ENCODE results near the gene MYRF.

MYRF gene

DNA sequence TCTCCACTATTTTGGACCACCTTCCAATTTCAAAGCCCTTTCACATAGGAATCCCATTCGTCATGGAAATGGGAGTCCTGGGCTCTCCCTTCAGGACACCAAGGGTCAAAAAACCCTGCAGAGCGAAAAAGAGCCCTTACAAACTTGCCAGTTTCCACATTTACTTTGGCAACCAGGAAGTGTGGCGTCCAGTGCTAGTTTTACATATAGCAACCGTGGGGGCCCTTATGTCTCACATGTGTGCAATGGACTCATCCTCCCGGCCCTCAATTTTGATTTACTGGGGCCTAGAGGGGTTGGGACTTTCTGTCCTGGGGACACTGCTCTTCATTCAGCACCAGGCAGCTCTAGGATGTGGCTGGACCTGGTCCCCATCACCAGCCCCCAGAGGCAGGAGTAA lies 38.5 kb upstream of the MYRF start:
- Histone ChIP-seq H3K4me2 (ENCODE audit: low read depth, low read length, poor library complexity, severe bottlenecking) (no peak overlapping the region), H3K9ac (ENCODE audit: low read depth, low read length, poor library complexity, severe bottlenecking) (no peak overlapping the region), H3K79me2 (ENCODE audit: insufficient read depth, low read length) (no peaks in the 10 kb centered on the region), H2AFZ (ENCODE audit: low read length) (0 out of 2 replicates have a peak overlapping the region, but pooled peaks have one; percentile 16), H3F3A (ENCODE audit: low read depth) (no peaks in the 10 kb centered on the region), H3K4me3 (ENCODE audit: low read length, poor library complexity, severe bottlenecking) (no peak overlapping the region), H3K9me2 (replicated peaks; ENCODE audit: low read depth, low read length) (no peaks in the 10 kb centered on the region), H3K27me3 (ENCODE audit: insufficient read depth, low read length, poor library complexity, severe bottlenecking) (no peaks in the 10 kb centered on the region), H3K4me1 (ENCODE audit: insufficient read depth, low read length, poor library complexity, severe bottlenecking) (no peaks in the 10 kb centered on the region), H3K36me3 (ENCODE audit: insufficient read depth, low read length) (no peaks in the 10 kb centered on the region), H4K20me1 (ENCODE audit: insufficient read depth, low read length, poor library complexity, severe bottlenecking) (no peaks in the 10 kb centered on the region), H3K9me3 (ENCODE audit: insufficient read depth, low read depth, low read length) (no peaks in the 10 kb centered on the region)
- TF ChIP-seq CTCF (conservative IDR thresholded peaks at IDR 0.05; ENCODE audit: low read length), result no peak
- TF ChIP-seq EZH2phosphoT487 (IDR thresholded peaks at IDR 0.05; ENCODE audit: borderline replicate concordance), result no peak

DNA sequence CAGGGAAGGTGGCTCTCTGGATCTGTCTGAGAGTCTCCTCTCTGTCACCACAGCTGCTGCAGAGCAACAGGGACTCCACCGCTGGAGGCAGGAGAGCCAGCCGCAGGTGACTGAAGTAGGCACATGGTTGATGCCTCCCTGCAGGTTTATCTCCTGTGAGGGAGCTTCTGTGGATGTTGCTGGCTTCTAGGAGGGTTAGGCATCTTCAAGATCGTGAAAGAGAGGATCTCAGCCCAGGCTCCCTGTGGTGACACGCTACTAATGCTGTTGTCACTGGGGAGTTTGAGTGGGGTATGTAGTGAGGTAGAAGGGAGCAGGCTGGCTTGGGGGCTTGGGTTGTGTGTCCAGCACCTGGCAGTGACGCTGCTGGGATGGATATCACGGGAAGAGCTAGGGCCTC lies 38.1 kb upstream of the MYRF start:
- H3K27me3 ChIP-seq (ENCODE audit: insufficient read depth, low read length, poor library complexity, severe bottlenecking), result no peaks in the 10 kb centered on the region
- no peaks in the 10 kb centered on the region for H3F3A ChIP-seq (ENCODE audit: low read depth)
- H3K79me2 ChIP-seq (ENCODE audit: insufficient read depth, low read length), result no peaks in the 10 kb centered on the region
- 0 out of 2 replicates have a peak overlapping the region, but pooled peaks have one; percentile 16 for H2AFZ ChIP-seq (ENCODE audit: low read length)
- no peaks in the 10 kb centered on the region for H3K36me3 ChIP-seq (ENCODE audit: insufficient read depth, low read length)
- no peaks in the 10 kb centered on the region for H4K20me1 ChIP-seq (ENCODE audit: insufficient read depth, low read length, poor library complexity, severe bottlenecking)
- H3K9me2 ChIP-seq (replicated peaks; ENCODE audit: low read depth, low read length), result no peaks in the 10 kb centered on the region
- H3K9me3 ChIP-seq (ENCODE audit: insufficient read depth, low read depth, low read length), result no peaks in the 10 kb centered on the region
- no peak overlapping the region for H3K9ac ChIP-seq (ENCODE audit: low read depth, low read length, poor library complexity, severe bottlenecking)
- no peaks in the 10 kb centered on the region for H3K4me1 ChIP-seq (ENCODE audit: insufficient read depth, low read length, poor library complexity, severe bottlenecking)
- H3K4me2 ChIP-seq (ENCODE audit: low read depth, low read length, poor library complexity, severe bottlenecking), result no peak overlapping the region
- H3K4me3 ChIP-seq (ENCODE audit: low read length, poor library complexity, severe bottlenecking), result no peak overlapping the region
- TF ChIP-seq CTCF (conservative IDR thresholded peaks at IDR 0.05; ENCODE audit: low read length) (no peak), EZH2phosphoT487 (IDR thresholded peaks at IDR 0.05; ENCODE audit: borderline replicate concordance) (no peak)

GRCh38 chr11:61714916-61715315 lies 37.5 kb upstream of the MYRF start:
- H3K27me3 ChIP-seq (ENCODE audit: insufficient read depth, low read length, poor library complexity, severe bottlenecking), result no peaks in the 10 kb centered on the region
- no peak overlapping the region for H3K4me3 ChIP-seq (ENCODE audit: low read length, poor library complexity, severe bottlenecking)
- no peaks in the 10 kb centered on the region for H3F3A ChIP-seq (ENCODE audit: low read depth)
- H3K9ac ChIP-seq (ENCODE audit: low read depth, low read length, poor library complexity, severe bottlenecking), result no peak overlapping the region
- no peaks in the 10 kb centered on the region for H3K9me3 ChIP-seq (ENCODE audit: insufficient read depth, low read depth, low read length)
- no peaks in the 10 kb centered on the region for H3K9me2 ChIP-seq (replicated peaks; ENCODE audit: low read depth, low read length)
- H3K4me2 ChIP-seq (ENCODE audit: low read depth, low read length, poor library complexity, severe bottlenecking), result no peak overlapping the region
- H3K36me3 ChIP-seq (ENCODE audit: insufficient read depth, low read length), result no peaks in the 10 kb centered on the region
- no peak overlapping the region for H2AFZ ChIP-seq (ENCODE audit: low read length)
- TF ChIP-seq EZH2phosphoT487 (IDR thresholded peaks at IDR 0.05; ENCODE audit: borderline replicate concordance) (no peak), CTCF (conservative IDR thresholded peaks at IDR 0.05; ENCODE audit: low read length) (no peak)
- no peaks in the 10 kb centered on the region for H3K79me2 ChIP-seq (ENCODE audit: insufficient read depth, low read length)
- no peaks in the 10 kb centered on the region for H4K20me1 ChIP-seq (ENCODE audit: insufficient read depth, low read length, poor library complexity, severe bottlenecking)
- no peaks in the 10 kb centered on the region for H3K4me1 ChIP-seq (ENCODE audit: insufficient read depth, low read length, poor library complexity, severe bottlenecking)
